Naive thymus-derived CD4-positive, alpha-beta T cell (primary cell): Measurements from ENCODE around the gene KCNE4. TPM values are rescaled to one million over a fixed set of nuclear protein-coding genes. Genes with fewer than 3 reads are reported as not detected.

Source experiments
- ATAC-seq: fragments of 150-1000 bp; cut with Tn5 transposase; 2 replicates; pipeline ENCODE4 v1.10.0; 2021; ENCODE audit warnings: mild to moderate bottlenecking, moderate library complexity
- CTCF ChIA-PET: fragments of 350-600 bp; sonication (Branson Sonifier 250); formaldehyde crosslinking; loops from one replicate; lab custom pipeline; 2021; ENCODE audit warnings: antibody characterized with exemption; lab: Charles Lee
- POLR2A ChIA-PET: fragments of 350-600 bp; sonication (Branson Sonifier 250); formaldehyde crosslinking; loops from one replicate; lab custom pipeline; 2021; ENCODE audit warnings: antibody characterized with exemption, inconsistent platforms; lab: Charles Lee
- DNase-seq, 9 donors: peaks; one replicate each; pipeline versions ENCODE4 v3.0.0 to v3.0.0-alpha.2; 2020 to 2022; ENCODE audit warnings: mixed read lengths in 1 of 9
- H3K27ac ChIP-seq: one replicate; pipeline ENCODE4 v1.7.0; 2013; ENCODE audit warnings: mild to moderate bottlenecking, low read depth, low read length, moderate library complexity
- H3K27me3 ChIP-seq, 2 donors: one replicate each; pipeline ENCODE4 v1.7.0; 2013; ENCODE audit warnings: low read length in 2 of 2, mild to moderate bottlenecking in 2 of 2, moderate library complexity in 2 of 2; ENCODE audit not compliant: control insufficient read depth in 2 of 2, insufficient read depth in 2 of 2
- H3K36me3 ChIP-seq, 3 experiments: 1 replicate in 2 of 3; 2 replicates in 1 of 3; pipeline ENCODE4 v1.7.0; 2013; ENCODE audit warnings: low read length in 3 of 3, mild to moderate bottlenecking in 3 of 3, moderate library complexity in 1 of 3; ENCODE audit not compliant: insufficient read depth in 3 of 3, control insufficient read depth in 2 of 3
- H3K4me1 ChIP-seq, 2 donors: one replicate each; pipeline ENCODE4 v1.7.0; 2013; ENCODE audit warnings: low read length in 2 of 2, mild to moderate bottlenecking in 2 of 2, moderate library complexity in 1 of 2; ENCODE audit not compliant: control insufficient read depth in 2 of 2, insufficient read depth in 2 of 2
- H3K4me3 ChIP-seq: 2 replicates; pipeline ENCODE4 v1.7.0; 2013; ENCODE audit warnings: mild to moderate bottlenecking, low read length
- H3K9me3 ChIP-seq, 3 experiments: 1 replicate in 2 of 3; 2 replicates in 1 of 3; pipeline ENCODE4 v1.7.0; 2013; ENCODE audit warnings: low read length in 3 of 3; ENCODE audit not compliant: control insufficient read depth in 2 of 3
- H3K27ac Mint-ChIP-seq, 9 donors: one replicate each; pipeline ENCODE4 v1.8.0; 2020 to 2022; ENCODE audit warnings: mixed read lengths in 9 of 9, mild to moderate bottlenecking in 8 of 9, moderate library complexity in 5 of 9, inconsistent platforms in 2 of 9
- H3K27me3 Mint-ChIP-seq, 5 donors: one replicate each; pipeline ENCODE4 v1.8.0; 2021 to 2022; ENCODE audit warnings: mixed read lengths in 5 of 5, mild to moderate bottlenecking in 1 of 5
- H3K36me3 Mint-ChIP-seq, 5 donors: one replicate each; pipeline ENCODE4 v1.8.0; 2020 to 2022; ENCODE audit warnings: mixed read lengths in 5 of 5, mild to moderate bottlenecking in 3 of 5, inconsistent platforms in 1 of 5
- H3K4me1 Mint-ChIP-seq, 7 donors: one replicate each; pipeline ENCODE4 v1.8.0; 2020 to 2022; ENCODE audit warnings: mixed read lengths in 7 of 7, mild to moderate bottlenecking in 3 of 7, inconsistent platforms in 1 of 7
- H3K4me3 Mint-ChIP-seq, 10 donors: one replicate each; pipeline ENCODE4 v1.8.0; 2020 to 2022; ENCODE audit warnings: mild to moderate bottlenecking in 10 of 10, mixed read lengths in 10 of 10, moderate library complexity in 6 of 10, inconsistent platforms in 2 of 10
- H3K9me3 Mint-ChIP-seq, 11 donors: one replicate each; pipeline ENCODE4 v1.8.0; 2020 to 2022; ENCODE audit warnings: mixed read lengths in 11 of 11, mild to moderate bottlenecking in 4 of 11, inconsistent platforms in 1 of 11, moderate library complexity in 1 of 11
- intact Hi-C, 2 donors: fragments of 100-400 bp; cut with micrococcal nuclease; formaldehyde crosslinking; loops; one replicate each; pipeline ENCODE4 v1.15.1; 2023
- polyA plus RNA-seq, 2 donors: library from polyadenylated mRNA; unstranded; fragments of 300-500 nt; fragmentation: Illumina TruSeq; gene quantifications; one replicate each; pipeline ENCODE4 v1.2.3, GENCODE V29; 2021
- total RNA-seq, 6 experiments: library from RNA in 5 of 6; stranded (reverse) in 5 of 6; gene quantifications; 1 replicate in 5 of 6; 2 replicates in 1 of 6; pipeline ENCODE4 v1.2.3 and lab custom pipeline; 2021 to 2026

KCNE4 gene
- total and polyA plus RNA-seq, 7 experiments from 2014 or later: not detected

- ChIA-PET CTCF (no interaction called here), POLR2A (no interaction called here)
Measured at GRCh38 chr2:223012291-223012690, 39.7 kb upstream of the KCNE4 start.

DNA sequence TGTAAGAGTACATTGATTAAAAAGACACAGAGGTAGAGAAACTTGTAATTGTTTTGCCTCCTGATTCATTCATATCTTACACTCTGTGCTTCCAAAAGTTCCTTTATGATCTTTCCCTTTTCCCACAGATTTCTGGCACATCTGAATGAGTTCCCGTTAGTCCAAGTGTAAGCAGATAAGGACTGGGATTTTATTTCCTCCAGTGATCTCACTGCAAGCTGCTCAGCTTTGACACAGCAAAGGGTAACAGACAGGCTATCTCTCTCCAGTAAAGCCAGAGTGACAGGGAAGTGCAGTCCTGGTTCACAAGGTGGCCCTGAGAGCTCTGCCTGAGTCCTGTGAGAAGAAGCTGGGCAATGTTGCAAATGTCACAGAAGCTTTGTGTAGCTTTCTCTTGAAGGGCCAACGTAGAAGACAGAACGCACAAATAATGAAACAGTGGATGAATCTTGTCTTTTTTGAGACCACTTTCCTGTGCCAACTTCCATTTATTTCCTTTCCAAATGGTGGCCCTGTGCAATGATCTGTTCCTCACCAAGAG, 32.5 kb upstream of the KCNE4 start:
- no peaks in the 10 kb centered on the region for H3K36me3 ChIP-seq
- no peaks in the 10 kb centered on the region for H3K4me1 Mint-ChIP-seq
- ATAC-seq (no peak), DNase-seq (no peak)
- H3K9me3 Mint-ChIP-seq: peaks cover 0 to 36% (median 10%) of the 10 kb centered on the region in 11 donors
- H3K9me3 ChIP-seq: no peaks in the 10 kb centered on the region
- H3K27ac ChIP-seq: no peak overlapping the region
- H3K4me1 ChIP-seq: no peaks in the 10 kb centered on the region
- intact Hi-C loops: no loop called here
- ChIA-PET POLR2A (no interaction called here), CTCF (no interaction called here)
- H3K4me3 ChIP-seq: no peak overlapping the region
- no peak overlapping the region for H3K4me3 Mint-ChIP-seq
- peaks cover 0 to 16% (median 5%) of the 10 kb centered on the region in 5 donors for H3K27me3 Mint-ChIP-seq
- H3K27me3 ChIP-seq: no peaks in the 10 kb centered on the region
- H3K27ac Mint-ChIP-seq: no peak overlapping the region
- peaks cover 0 to 3% (median 0%) of the 10 kb centered on the region in 5 donors for H3K36me3 Mint-ChIP-seq

More at GRCh38 chr2:223012291-223012690, 39.7 kb upstream of the KCNE4 start:
- peaks cover 0 to 14% (median 8%) of the 10 kb centered on the region in 5 donors for H3K27me3 Mint-ChIP-seq
- no peaks in the 10 kb centered on the region for H3K4me1 Mint-ChIP-seq
- intact Hi-C loops: no loop called here
- H3K27me3 ChIP-seq: no peaks in the 10 kb centered on the region
- no peak overlapping the region for H3K27ac Mint-ChIP-seq
- no peak for ATAC-seq
- peaks cover 0 to 14% (median 3%) of the 10 kb centered on the region in 11 donors for H3K9me3 Mint-ChIP-seq
- H3K4me3 ChIP-seq: no peak overlapping the region
- no peaks in the 10 kb centered on the region for H3K9me3 ChIP-seq
- H3K4me3 Mint-ChIP-seq: no peak overlapping the region
- no peaks in the 10 kb centered on the region for H3K36me3 Mint-ChIP-seq
- no peaks in the 10 kb centered on the region for H3K4me1 ChIP-seq
- no peak overlapping the region for H3K27ac ChIP-seq
- H3K36me3 ChIP-seq: no peaks in the 10 kb centered on the region
- DNase-seq: no peak

- ChIA-PET POLR2A (no interaction called here), CTCF (no interaction called here)
- H3K27ac ChIP-seq: no peak overlapping the region
- intact Hi-C loops: no loop called here
- Mint-ChIP-seq H3K9me3 (peaks cover 0 to 33% (median 10%) of the 10 kb centered on the region in 11 donors), H3K4me3 (no peak overlapping the region), H3K27me3 (peaks cover 0 to 13% (median 8%) of the 10 kb centered on the region in 5 donors), H3K27ac (no peak overlapping the region), H3K4me1 (no peaks in the 10 kb centered on the region), H3K36me3 (peaks cover 0 to 3% (median 0%) of the 10 kb centered on the region in 5 donors)
- H3K36me3 ChIP-seq: no peaks in the 10 kb centered on the region
- no peak overlapping the region for H3K4me3 ChIP-seq
- no peaks in the 10 kb centered on the region for H3K4me1 ChIP-seq
- no peaks in the 10 kb centered on the region for H3K9me3 ChIP-seq
- ATAC-seq: no peak
- no peak for DNase-seq
- no peaks in the 10 kb centered on the region for H3K27me3 ChIP-seq
Measured at GRCh38 chr2:223019987-223020717, 31.8 kb upstream of the KCNE4 start.

- Histone ChIP-seq H3K27ac (no peak overlapping the region), H3K9me3 (no peaks in the 10 kb centered on the region), H3K4me1 (no peaks in the 10 kb centered on the region), H3K4me3 (no peak overlapping the region), H3K27me3 (no peaks in the 10 kb centered on the region), H3K36me3 (no peaks in the 10 kb centered on the region)
- peaks cover 0 to 12% (median 8%) of the 10 kb centered on the region in 5 donors for H3K27me3 Mint-ChIP-seq
- H3K4me1 Mint-ChIP-seq: no peaks in the 10 kb centered on the region
- CTCF ChIA-PET: no interaction called here
- peaks cover 0 to 31% (median 10%) of the 10 kb centered on the region in 11 donors for H3K9me3 Mint-ChIP-seq
- DNase-seq (no peak), ATAC-seq (no peak)
- intact Hi-C loops: no loop called here
- H3K4me3 Mint-ChIP-seq: no peak overlapping the region
- POLR2A ChIA-PET: no interaction called here
- no peak overlapping the region for H3K27ac Mint-ChIP-seq
- H3K36me3 Mint-ChIP-seq: peaks cover 0 to 3% (median 0%) of the 10 kb centered on the region in 5 donors
Measured at GRCh38 chr2:223020971-223021675, 30.9 kb upstream of the KCNE4 start.

- POLR2A ChIA-PET: no interaction called here
- Mint-ChIP-seq H3K27ac (no peak overlapping the region), H3K4me3 (no peak overlapping the region), H3K4me1 (no peaks in the 10 kb centered on the region), H3K9me3 (peaks cover 0 to 6% (median 1%) of the 10 kb centered on the region in 11 donors), H3K27me3 (peaks cover 0 to 15% (median 8%) of the 10 kb centered on the region in 5 donors), H3K36me3 (peaks cover 0 to 3% (median 0%) of the 10 kb centered on the region in 5 donors)
- CTCF ChIA-PET: no interaction called here
- ATAC-seq (no peak), DNase-seq (no peak)
- Histone ChIP-seq H3K4me1 (no peaks in the 10 kb centered on the region), H3K4me3 (no peak overlapping the region), H3K36me3 (no peaks in the 10 kb centered on the region), H3K9me3 (no peaks in the 10 kb centered on the region), H3K27me3 (no peaks in the 10 kb centered on the region), H3K27ac (no peak overlapping the region)
- intact Hi-C loops: no loop called here
Measured at GRCh38 chr2:223026357-223027110, 25.5 kb upstream of the KCNE4 start.

- H3K36me3 ChIP-seq: no peaks in the 10 kb centered on the region
- no peak for DNase-seq
- Mint-ChIP-seq H3K4me3 (no peak overlapping the region), H3K36me3 (peaks cover 0 to 5% (median 0%) of the 10 kb centered on the region in 5 donors), H3K4me1 (no peaks in the 10 kb centered on the region), H3K9me3 (peaks cover 3 to 15% (median 8%) of the 10 kb centered on the region in 11 donors), H3K27ac (no peak overlapping the region), H3K27me3 (peaks cover 0 to 24% (median 9%) of the 10 kb centered on the region in 5 donors)
- POLR2A ChIA-PET: no interaction called here
- intact Hi-C loops: no loop called here
- CTCF ChIA-PET: no interaction called here
- H3K9me3 ChIP-seq: no peaks in the 10 kb centered on the region
- no peak overlapping the region for H3K27ac ChIP-seq
- H3K4me3 ChIP-seq: no peak overlapping the region
- no peak for ATAC-seq
- H3K4me1 ChIP-seq: no peaks in the 10 kb centered on the region
- H3K27me3 ChIP-seq: no peaks in the 10 kb centered on the region
Measured at GRCh38 chr2:223027442-223027841, 24.5 kb upstream of the KCNE4 start.
